A549 treated with Hydrocortisone at 1 μM for 4 hours (cell line): ENCODE data around the gene POTEF. TPM values are rescaled to one million over a fixed set of nuclear protein-coding genes. Genes with fewer than 3 reads are reported as not detected.

Source experiments
- total RNA-seq: library from RNA; stranded (reverse); fragments of 200-300 nt; extraction: Qiagen RNA extraction; gene quantifications from 5 replicates; pipeline ENCODE4 v1.2.3, GENCODE V29; 2022

The POTEF gene
- not detected in 5 replicates for total RNA-seq

GRCh38 chr2:130129120-130129829 is at the start of gene POTEF:
Gene POTEF (minus strand): TSS chr2:130129222. CDS start chr2:130120515, 8,707 bp downstream.

GRCh38 chr2:130145006-130145414 is 16.0 kb upstream of the POTEF start, which contains the start of gene CCDC74B:
Gene CCDC74B (minus strand): TSS chr2:130145112. CDS start chr2:130144996, 116 bp downstream.

Other genes starting within 250 kb of the POTEF start
- not detected in 5 replicates for gene RAB6C, start 149.6 kb downstream of the POTEF start, total RNA-seq
- gene CCDC74B, start 15.9 kb upstream of the POTEF start, total RNA-seq, result 4.2 to 6.9 TPM (median 6.5 TPM) in 5 replicates
- 75.3 to 80.3 TPM (median 77.0 TPM) in 5 replicates for gene SMPD4, start 52.4 kb upstream of the POTEF start, total RNA-seq
- 222 to 450 TPM (median 414 TPM) in 5 replicates for gene MZT2B, start 53.0 kb upstream of the POTEF start, total RNA-seq
- gene TUBA3E, start 69.2 kb upstream of the POTEF start, total RNA-seq, result 3.0 to 4.6 TPM (median 4.2 TPM) in 5 replicates
- gene IMP4, start 213.7 kb upstream of the POTEF start, total RNA-seq, result 139 to 176 TPM (median 158 TPM) in 5 replicates
- gene PTPN18, start 226.8 kb upstream of the POTEF start, total RNA-seq, result 27.1 to 30.5 TPM (median 29.6 TPM) in 5 replicates